T-helper 2 cell (primary cell): ENCODE data around the gene MYEOV.

Experiments
- DNase-seq, 5 experiments: peaks; one replicate each; pipeline versions ENCODE4 v3.0.0 to v3.0.0-alpha.2; 2012 to 2022

Gene MYEOV

DNA sequence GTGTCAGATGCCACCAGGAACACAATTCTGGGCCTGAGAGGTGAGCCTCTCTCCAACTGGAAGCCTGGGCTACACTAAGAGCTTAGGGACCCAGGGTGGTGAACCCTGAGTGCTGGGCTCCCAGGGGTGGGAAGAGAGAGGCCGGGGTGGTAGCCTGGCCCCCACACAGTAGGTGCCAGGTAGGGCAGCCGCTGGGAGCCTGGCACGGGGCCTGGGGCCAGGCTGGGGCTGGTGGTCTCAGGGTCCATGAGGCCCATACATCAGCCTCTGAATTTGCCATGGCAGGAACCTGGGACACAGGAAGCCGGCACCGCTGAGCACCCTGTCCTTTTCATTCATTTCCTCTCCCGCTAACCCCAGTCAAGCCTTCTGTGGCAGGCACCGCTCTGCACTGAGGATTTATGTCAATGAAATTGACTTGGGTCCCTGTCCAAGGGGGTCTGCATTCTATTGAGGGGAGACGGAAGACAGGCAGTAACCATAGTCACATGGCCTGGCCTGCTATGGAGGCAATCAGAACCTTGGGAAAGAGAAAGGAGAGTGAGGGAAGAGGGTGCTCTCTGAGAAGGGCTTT, 8.6 kb downstream of the MYEOV start:
- no peak for DNase-seq

DNA sequence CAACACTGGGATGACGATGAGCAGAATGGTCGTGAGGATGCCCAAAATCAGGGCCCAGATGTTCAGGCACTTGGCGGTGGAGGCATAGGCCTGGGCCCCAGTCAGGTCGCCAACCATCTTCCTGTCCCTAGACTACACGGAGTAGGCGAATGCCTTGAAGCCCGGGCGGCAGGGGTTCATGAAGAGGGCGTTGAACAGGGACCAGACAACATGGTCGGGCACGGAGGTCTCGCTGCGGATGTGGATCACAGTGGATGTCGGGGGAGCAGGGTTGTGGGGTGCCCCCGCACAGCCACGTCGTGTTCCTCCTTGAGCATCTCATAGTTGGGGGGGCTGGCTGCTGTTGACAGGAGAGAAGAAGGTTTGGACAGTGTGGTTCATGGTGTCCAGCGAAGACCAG, 9.5 kb downstream of the MYEOV start:
- no peak for DNase-seq

DNA sequence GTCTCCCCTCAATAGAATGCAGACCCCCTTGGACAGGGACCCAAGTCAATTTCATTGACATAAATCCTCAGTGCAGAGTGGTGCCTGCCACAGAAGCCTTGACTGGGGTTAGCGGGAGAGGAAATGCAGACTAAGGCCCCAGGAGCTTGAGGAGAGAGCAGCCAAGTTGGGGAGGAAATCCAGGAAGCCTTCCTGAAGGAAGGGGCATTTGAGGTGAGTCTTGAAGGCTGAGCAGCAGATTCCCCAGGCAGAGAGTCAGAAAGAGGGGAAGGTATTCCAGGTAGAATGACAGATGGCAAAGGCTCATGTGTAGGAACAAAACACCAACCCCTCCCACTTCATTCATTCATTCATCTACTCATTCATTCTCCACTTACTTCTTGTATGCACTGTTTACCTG, 10.3 kb downstream of the MYEOV start:
- no peak for DNase-seq

DNA sequence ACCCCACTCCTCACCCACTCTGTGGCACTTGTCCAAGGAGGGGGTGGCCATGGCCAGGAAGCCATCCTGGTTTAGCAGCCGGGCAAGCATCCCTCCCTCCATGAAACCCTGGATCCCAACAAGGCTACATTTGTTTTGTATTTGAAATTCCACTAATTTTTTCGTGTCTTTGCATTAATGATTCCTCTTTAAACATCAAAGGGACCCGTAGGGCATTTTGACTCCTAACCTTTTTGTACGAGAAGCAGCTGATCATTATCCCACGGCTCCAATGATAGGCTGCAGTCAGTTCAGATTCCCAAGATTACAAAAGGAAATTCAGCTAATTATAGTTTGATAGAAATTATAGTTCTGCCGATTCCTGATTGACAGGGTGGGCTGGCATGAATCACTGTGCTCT, 10.7 kb downstream of the MYEOV start:
- no peak for DNase-seq

DNA sequence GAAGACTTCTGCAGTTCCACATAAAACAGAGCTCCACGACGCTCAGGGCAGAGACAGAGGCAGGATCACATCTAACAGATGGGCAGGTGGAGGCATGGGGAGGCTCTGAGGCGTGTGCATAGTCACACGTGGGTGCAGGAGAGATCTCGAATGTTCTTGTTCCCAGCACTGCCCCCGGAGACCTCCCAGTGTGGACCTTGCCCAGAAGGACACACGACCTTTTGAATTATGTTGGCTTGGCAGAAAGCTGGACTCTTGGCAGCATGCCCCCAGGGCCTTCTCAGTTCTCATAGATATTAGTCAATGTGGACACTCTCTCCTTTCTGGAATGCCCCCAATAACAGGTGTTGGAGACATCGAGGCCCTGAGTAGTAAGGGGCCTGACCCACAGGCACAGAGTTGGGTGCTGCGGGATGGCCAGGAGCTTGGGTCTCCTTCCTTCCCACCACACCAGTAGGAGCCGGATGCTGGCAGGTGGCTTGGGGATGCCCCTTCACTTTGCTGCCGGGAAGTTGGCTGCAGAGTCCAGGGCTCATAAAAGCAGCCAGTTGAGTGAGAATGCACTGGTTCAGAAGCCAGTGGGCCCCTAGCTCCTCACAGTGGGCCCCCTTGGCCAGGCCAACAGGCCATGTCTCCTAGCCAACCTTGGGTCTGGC, 12.1 kb downstream of the MYEOV start:
- DNase-seq = no peak

DNA sequence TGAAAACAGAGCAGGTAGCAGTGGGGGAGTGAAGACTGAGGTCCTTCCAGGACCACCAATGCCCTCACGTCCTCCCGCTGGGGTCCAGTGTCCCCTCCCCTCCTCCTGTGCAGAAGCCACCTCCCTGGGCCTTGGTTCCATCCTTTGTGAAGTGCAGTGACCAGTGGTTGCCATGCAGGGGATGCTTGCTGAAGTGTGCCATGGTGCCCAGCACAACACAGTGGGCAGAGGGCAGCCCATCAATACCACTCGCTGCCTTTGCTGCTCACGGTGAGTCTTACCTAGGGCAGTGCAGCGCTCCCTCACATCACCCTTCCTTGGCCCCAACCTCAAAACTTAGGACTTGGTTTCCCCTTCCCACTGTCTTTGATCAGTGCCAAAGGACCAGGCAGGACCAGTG, 12.9 kb downstream of the MYEOV start:
- DNase-seq = no peak

DNA sequence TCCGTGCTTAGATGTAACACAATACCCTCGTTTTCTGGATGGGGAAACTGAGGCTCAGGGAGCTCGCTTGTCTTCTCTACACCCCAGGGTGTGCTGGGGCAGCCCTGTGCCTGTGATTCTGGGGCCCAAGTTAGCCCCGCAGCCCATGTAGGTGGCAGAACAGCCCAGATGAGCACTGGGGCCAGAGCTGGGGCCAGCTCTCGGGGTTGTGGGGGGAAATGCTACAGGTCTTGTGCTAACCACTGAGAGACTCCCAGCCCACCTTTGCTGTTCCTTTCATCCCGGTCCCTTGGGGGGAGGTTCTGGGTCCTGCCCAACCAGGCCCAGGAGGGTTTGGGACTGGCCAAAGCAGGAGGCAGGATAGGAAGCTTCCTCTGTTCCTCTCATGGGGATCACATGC, 13.5 kb downstream of the MYEOV start:
- DNase-seq = no peak

DNA sequence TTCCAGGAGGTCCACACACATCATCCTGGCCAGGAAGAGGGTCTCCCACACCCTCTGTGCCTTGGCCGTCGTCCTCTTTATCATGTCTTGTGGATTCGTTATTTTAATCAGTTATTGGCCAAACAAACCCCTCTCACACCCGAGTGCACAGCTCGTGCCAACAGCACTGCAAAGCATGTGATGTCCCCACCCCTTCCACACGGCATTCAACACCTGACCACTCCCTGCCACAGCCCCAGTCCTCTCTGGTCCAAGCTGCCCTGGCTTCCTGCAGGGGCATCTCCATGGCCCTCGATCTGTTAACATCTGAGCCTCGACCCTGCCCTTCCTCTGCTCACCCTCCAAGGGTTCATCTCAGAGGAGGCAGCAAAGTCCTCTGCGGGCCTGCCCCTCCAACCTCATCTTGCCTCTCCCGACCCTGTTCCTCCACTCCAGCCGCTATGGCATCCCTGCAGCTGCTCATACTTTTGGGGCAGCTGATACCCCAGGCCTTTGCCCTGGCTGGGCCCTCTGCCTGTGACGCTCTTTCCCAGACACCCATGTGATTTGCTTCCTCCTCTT, 14.0 kb downstream of the MYEOV start:
- no peak for DNase-seq

DNA sequence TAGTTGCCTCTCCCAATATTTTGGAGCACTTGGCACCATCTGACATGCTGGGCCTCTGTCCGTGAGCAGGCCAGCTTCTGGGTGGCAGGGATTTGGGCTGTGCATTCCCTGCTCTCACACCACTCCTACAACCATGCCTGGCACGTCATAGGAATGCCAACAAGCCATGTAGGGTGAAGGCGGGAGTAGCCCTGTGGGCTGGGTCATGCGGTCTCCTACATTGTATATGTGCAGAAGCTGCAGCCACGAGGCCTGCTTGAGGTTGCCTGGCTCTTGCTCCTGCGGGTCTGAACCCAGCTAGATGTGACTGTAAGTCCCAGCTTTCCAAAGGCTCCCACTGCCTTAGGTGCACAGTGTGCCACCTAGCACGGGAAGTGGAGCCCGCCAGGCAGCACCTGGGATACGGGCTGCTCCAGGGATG, 14.5 kb downstream of the MYEOV start:
- DNase-seq = no peak

DNA sequence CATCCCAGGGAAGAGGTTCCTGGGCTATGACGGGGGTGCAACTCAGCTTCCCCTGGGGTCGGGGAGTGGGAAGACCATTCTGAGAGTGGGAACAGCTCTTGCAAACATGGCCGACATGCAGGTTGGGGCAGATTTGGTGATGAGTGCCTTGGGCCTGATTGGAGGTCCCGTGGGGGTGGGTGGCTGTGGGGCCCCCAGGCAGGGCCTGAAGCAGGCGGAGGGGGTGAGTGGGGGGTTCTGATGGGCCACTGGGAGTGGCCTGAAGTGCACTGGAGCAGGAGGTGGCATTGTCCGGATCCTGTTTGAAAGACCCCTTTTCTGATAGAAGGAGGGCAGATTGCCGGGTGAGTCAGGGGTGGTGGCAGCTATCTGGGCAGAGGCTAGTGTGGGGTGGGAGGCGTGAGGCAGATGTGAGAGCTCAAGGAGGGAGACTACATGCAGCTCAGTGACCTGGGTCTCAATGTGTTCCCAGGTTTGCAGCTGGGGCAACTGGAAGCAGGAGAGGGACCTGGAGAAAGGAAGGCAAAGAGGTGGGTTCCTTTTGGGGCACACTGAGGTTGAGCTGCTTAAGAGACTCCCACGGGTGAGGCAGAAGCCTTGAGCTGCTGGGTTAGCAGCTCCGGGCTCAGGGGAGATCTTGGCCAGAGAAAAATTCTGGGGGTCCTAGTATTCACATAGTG, 15.1 kb downstream of the MYEOV start:
- DNase-seq = no peak

DNA sequence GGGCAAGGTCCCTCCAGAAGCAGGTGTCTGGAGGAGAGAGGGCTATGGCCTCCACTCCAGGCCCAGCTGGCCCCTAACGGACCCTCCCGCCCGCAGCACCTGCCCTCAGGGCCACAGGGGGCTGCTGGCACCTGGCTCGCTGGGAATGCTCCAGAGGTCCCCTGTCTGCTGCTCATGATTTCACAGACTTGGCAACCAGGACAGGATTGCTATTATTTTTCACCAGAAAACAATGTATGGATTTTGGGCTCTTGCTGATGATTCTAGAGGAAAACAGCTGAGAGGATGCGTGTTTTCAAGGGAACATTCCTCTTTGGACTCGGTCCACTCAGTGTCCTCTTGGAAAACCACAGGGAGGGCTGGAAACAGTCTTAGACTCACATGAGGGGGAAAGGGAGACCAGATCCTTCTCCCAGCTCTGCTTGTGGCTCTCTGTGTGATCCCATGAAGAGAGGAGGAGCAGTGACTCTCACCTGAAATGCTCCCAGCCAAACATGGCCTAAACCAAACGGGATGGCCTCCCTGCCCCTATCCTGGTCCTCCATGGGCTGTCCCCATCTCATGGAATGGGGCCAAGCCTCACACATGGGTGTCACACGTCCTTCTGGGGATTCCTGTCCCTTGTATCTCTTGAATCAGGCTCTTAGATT, 15.8 kb downstream of the MYEOV start:
- DNase-seq = no peak

DNA sequence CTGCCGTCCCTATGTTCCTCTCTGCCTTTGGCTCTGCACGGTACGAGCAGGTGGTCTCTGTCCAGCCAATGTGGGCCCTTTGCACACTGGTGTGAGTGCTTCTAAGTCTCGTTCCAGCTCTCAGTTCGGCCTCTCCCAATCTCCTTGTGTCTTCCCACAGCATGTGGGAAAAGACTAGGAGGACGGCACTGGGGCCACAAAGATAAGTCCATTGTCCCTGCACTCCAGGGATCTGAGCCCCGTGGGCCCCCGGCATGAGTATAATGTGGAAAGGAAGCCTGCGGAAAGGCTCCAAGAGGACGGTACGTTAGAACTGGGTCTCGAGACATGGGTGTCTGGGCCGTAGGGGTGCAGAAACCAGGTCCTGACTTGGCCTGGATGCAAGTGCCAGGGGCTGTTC, 16.4 kb downstream of the MYEOV start:
- DNase-seq = no peak

DNA sequence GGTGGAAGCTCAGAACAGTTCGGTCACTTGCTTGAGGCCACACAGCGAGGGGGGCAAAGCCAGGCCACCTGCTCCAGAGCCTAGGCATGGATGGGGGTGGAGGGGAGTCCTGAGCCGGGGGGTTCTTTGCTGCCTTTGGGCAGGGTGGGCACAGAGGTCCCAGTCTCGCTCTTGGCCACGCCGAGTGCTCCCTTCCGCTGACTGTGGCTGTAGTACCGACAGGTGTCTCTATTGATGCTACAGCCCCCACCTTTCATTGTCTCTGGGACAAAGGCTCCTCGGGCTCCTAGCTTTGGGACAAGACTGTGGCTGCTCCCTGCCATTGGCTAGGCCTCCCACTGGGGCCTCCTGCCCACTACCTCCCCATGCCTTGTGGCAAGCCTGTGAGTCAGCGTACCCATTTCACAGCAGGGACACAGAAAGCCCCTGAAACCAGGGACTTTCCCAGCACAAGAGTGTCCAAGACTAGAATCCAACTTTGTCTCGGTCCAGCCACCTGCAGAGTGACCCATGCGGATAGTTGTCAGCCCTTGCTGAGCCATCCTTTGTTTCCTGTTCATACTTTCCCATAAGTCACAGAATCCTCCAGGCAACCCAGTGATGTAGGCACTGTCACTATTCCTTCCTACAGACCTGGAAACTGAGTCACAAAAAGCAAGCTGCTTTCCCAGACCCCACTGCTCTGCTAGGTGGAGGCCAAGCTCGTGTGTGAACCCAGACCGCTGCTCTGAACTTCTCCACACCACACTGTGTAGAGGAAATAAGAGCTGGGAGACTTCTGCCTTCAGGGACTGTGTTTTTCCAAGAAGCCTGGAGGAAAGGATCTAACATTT, 17.2 kb downstream of the MYEOV start:
- DNase-seq = peak in 1 of 5 experiments; percentile 19

DNA sequence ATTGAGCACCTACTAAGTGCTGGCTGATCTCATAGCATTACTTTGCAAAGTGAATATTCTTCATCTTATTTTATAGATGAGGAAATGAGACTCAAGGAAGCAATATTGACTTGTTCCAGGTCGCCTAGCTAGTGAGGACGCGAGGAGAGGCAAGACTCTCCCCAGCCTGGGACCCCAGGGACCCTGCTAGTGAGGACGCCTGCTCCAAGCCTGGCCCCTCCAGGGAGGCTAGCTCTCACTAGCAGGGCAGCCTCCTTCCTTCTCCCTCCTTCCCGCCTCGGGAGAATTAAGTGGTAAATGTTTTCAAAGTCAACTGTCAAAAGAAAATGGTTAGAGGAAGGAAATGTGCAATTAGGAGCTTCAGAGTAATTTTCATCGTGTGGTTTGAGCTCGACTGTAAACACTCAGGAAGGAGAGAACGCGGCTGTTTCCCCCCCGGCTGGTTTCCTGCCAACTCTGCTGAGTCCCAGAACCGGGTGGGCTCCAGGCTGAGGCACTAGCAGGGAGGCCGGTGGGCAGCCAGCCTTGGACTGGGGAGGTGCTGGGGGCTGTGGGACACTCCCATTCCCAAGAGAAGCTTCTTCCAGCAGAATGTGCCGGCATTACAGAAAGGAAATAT, 17.9 kb downstream of the MYEOV start:
- peak in 1 of 5 experiments; percentile 30 for DNase-seq

DNA sequence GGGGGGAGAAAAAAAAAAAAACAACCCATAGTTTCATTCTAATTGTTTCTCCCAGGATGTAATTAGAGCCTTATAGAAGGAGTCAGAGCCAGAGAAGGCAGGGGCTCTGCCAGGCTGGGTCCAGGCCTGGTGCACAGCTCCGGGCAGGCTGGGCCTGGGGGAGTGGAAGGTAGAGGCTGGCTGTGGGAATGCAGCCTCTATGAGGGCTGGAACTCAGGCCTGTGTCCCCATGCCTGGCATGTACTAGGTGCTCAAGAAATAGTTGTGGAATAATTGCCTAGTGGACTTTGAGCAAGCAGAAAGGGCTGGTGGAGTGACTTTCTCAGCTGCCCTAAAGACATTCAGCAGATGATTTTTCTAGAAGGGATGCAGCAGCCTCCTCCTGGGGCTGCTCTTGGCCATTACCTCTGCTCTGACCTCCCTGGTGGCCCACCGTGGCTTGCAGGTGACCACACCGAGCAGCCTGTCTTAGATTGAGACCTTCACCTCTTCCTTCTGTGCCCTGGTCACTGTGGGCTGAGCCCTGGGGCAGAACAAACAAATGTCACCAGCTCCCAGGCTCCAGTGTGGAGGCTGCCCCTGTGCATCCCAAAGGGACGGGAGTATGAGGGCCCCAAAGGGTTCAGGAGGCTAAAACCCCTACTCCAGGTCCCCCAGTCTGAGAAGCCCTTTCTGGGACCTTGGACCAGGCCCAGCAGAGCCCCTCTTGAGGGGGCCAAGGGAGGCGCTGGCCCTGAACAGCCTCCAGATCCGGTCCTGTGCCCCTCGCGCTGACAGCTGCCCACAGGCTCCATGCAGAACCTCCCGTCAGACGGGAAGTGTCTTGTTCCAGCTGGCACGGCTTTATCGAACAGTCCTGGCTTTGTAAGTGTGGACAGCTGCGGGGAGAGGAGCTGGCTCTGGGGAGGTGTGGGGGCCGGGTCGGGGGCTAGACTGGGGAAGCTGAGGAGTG, 18.8 kb downstream of the MYEOV start:
- no peak for DNase-seq

DNA sequence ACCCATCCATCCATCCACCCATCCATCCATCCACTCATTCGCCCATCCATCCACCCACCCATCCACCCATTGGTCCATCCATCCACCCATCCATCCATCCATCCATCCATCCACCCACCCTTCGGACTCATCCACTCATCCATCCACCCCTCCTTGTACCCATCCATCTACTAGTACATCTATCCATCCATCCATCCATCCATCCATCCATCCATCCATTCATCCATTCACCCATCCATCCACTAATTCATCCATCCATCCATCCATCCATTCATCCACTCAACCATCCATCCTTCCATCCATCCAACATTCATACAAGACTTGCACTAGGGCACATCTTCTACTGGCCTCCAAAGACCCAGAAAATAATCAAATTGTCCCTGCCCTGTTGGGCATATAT, 20.0 kb downstream of the MYEOV start:
- no peak for DNase-seq

DNA sequence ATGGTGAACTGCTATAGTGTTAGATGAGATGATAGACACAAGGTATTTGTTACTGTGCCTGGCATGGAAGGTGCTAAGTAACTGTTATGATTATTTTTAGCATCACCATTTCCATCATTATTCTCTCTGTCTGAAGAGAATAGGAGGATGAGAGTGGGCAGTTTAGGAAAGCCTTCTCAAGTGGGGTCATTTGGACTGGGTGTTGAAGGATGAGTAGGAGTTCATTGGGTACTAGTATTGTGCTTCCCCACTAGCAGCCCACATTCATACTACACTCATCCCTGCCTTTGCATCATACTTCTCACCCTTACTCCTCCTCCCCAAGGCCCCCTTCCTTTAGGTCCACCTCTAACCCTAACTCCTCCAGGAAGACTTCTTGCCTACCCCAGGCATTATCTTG, 20.6 kb downstream of the MYEOV start:
- no peak for DNase-seq

DNA sequence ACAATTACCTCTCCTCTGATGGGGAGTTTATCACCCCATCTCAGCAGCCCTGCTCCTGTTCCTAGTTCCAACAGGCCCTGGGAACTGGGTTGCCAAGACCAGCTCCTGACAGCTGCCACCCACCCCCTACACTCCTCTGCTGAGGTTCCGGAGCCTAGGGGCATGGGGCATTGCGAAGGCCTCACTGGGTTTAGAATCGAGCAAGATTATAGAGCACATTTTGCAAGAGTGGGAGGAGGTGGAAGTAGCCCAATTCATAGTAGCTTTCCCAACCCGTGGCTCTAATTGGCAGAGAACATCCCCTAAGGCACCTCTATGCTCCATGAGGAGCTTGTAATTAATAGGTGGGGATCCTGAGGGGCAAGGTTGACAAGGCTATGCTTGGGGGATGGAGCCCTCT, 23.0 kb downstream of the MYEOV start:
- DNase-seq = no peak

DNA sequence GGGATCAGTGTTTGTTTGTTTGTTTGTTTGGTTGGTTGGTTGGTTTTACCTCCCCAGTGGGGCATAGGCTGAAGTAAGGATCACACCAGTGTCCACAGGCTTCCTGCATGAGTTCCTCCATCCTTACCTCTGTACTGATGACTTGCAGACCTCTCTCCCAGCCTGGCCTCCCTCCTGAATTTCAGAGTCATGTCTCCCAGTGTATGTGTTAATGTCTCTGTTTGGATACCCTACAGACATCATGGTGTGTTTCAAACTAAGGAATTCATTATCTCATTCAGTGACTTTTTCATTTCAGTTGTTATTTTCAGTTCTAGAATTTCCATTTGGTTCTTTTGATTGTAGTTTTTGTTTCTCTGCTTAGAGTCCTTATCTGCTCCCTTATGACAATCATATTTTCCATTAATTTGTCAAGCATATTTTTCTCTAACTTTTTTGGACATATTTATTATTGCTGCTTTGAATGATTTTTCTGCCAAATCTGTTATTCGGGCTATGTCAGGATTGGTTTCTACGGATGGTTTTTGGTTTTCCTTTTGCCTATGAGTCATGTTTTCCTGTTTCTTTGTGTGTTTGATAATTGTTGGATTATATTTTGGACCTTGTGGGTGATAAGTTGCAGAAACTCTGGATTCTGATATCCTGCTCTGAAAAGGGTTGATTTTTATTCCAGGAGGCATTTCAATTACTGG, 23.6 kb downstream of the MYEOV start:
- no peak for DNase-seq

DNA sequence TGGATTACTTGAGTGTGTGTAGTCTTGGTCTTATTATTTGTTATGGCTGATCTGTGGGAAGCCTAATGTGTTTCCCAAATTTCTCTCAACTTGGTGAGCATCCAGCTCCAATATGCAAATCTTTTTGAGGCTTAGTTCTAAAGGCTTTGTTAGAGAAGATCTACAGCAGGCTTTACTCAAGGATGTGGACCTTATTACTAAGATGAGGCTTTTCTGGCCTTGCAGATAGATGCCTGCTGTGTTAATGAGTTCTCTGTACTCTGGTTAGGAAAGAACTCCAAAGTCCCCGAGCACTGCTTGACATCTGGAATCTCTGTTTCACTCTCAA, 24.1 kb downstream of the MYEOV start:
- no peak for DNase-seq
